ENCODE data around the gene PPBP.

DNA sequence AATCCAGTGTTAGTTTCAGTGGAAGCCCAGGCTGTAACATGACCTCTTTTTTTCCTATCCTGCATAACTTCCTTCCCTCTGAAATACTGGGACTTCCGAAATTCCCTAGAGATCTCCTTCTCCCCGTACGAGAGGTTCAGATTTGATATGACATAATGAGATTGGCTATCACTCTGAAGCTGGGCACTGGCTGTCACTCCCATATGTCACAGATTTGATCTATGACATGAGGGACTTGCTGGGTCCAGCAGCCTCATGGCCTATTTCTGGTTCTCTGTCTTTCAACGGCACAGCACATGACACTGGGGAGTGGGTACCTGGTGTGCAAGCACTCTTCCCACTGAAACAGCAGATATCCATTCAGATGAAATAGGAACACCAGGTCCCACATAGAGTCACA is 42.9 kb downstream of the PPBP start:
- TF ChIP-seq, protein P1, sequence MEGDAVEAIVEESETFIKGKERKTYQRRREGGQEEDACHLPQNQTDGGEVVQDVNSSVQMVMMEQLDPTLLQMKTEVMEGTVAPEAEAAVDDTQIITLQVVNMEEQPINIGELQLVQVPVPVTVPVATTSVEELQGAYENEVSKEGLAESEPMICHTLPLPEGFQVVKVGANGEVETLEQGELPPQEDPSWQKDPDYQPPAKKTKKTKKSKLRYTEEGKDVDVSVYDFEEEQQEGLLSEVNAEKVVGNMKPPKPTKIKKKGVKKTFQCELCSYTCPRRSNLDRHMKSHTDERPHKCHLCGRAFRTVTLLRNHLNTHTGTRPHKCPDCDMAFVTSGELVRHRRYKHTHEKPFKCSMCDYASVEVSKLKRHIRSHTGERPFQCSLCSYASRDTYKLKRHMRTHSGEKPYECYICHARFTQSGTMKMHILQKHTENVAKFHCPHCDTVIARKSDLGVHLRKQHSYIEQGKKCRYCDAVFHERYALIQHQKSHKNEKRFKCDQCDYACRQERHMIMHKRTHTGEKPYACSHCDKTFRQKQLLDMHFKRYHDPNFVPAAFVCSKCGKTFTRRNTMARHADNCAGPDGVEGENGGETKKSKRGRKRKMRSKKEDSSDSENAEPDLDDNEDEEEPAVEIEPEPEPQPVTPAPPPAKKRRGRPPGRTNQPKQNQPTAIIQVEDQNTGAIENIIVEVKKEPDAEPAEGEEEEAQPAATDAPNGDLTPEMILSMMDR (IDR thresholded peaks at IDR 0.05), result no peak
- TF ChIP-seq POLR2A (IDR thresholded peaks at IDR 0.05), result no peak
